Measurements from ENCODE around the gene KCNMA1.
A peak's percentile ranks its signal among the peaks of the same experiment; 100 is the strongest.

The KCNMA1 gene

DNA sequence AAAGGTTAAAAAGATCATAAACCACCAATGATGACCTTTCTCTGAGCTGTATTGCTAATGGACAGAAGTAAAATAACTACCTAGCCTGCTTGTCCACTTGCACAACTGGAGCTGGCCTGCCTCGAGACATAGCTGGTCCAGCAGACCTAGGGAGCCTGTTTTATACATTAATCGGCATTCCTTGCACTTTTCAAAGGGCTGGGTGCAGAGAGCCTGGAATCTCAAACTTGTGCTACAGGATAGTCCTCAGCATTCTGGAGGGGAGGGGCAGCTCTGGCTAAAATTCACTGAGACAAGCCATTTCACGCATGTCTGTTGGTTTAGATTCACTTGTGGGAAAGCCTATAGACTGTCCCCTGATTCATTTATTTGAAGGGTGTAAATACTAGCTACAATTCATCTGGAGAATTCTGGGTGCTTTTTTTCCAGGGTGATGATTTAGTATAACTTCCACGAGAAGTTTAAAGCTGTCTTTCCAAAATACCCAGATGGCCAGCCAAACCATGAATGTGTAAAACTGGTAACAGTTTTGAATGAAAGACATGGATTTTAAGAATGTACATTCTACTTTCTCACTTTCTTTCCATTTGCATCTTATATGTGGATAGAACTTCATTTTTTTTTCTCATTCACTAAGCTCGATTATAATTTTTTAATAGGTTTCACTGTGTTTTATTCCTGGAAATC, 389.4 kb downstream of the KCNMA1 start:
- H2AK5ac ChIP-seq (ENCODE audit: low read length, severe bottlenecking), result no peak overlapping the region
- peaks cover under 1% of the 10 kb centered on the region for H3K4me1 ChIP-seq (ENCODE audit: control insufficient read depth, insufficient read depth, low read depth, low read length)
- no peak overlapping the region for H4K91ac ChIP-seq (ENCODE audit: low read length)
- no peak overlapping the region for H2BK5ac ChIP-seq (ENCODE audit: low read depth, low read length, poor library complexity, severe bottlenecking)
- no peak overlapping the region for H3K4me2 ChIP-seq (ENCODE audit: low read length, poor library complexity, severe bottlenecking)
- no peak overlapping the region for H2BK15ac ChIP-seq (ENCODE audit: low read depth, poor library complexity, severe bottlenecking)
- no peak overlapping the region for H3K9ac ChIP-seq (ENCODE audit: low read length)
- H3K23ac ChIP-seq (ENCODE audit: low read length in 2 of 2), result no peak overlapping the region
- H3K14ac ChIP-seq (ENCODE audit: low read length in 2 of 2), result no peak overlapping the region
- H3K27me3 ChIP-seq (ENCODE audit: control insufficient read depth in 1 of 2, insufficient read depth in 1 of 2, low read length in 2 of 2), result no peaks in the 10 kb centered on the region
- H3K9me3 ChIP-seq (ENCODE audit: control insufficient read depth, low read length), result no peaks in the 10 kb centered on the region
- DNase-seq, result no peak
- H2BK12ac ChIP-seq (ENCODE audit: low read length in 2 of 2), result no peak overlapping the region
- no peak overlapping the region for H3K27ac ChIP-seq (ENCODE audit: low read length, poor library complexity, severe bottlenecking)
- no peak overlapping the region for H2AFZ ChIP-seq (ENCODE audit: low read depth, low read length)
- H3K36me3 ChIP-seq (ENCODE audit: control insufficient read depth in 1 of 2, insufficient read depth in 2 of 2, low read depth in 1 of 2, low read length in 2 of 2), result no peaks in the 10 kb centered on the region
- H4K8ac ChIP-seq (ENCODE audit: low read length), result no peak overlapping the region
- peak overlapping the region in 1 of 2 experiments; percentile 13 for H3K18ac ChIP-seq (ENCODE audit: low read depth in 1 of 2, low read length in 2 of 2)
- no peak overlapping the region for H3K4ac ChIP-seq (ENCODE audit: low read depth in 1 of 2, low read length in 2 of 2)
- no peak overlapping the region for H3K4me3 ChIP-seq (ENCODE audit: insufficient read depth in 1 of 2, low read depth in 1 of 2, low read length in 2 of 2)
- no peak overlapping the region for H2BK120ac ChIP-seq (ENCODE audit: low read depth, low read length)
- peaks cover 1% of the 10 kb centered on the region for H3K79me1 ChIP-seq (replicated peaks; ENCODE audit: low read length, poor library complexity, severe bottlenecking)
- 76% methylated on average over 3 of the region's 5 CpGs for WGBS

DNA sequence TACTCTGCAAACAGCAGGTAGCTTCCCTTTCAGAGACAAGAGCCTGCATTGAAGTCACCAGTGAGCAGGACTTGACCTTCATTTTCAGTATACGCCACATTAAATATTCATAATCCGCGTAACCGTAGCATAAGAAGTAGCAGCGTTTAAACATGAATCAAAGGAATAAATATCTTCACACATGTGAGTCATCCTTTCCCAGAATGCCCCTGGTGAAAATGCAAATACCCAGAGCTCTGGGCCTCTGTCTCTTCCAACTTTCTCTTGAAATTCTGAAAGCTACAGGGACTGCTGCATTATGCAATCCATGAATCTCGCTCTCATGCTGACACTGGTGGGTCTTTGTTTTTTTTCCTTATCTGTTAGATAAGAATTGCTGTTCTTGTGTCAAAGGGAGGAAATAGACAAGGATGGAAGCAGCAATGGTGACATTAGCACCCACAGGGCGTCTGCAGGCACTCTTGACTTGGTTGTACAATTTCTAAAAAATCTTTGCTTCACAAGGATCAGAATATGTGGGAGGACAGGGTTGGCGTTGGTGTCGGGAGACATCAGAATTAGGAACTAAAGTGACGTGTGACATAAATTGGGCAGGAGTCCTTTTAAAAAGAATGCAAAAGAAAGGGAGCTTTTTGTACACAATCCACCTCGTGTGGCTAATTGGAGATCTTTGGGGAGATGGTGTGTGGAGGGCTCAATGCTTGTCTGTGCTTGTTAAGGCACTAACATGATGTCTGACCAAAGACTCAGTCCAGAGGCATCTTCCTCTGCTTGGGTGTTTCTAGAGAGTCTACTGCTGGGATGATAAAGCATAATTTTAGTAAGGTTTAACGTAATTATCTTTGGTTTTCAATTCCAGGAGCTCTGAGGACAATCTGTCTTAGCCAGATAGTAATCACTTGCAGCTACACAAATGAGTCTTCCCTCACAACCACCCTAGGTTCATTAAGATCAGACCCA, 390.3 kb downstream of the KCNMA1 start:
- Histone ChIP-seq H3K4me1 (ENCODE audit: control insufficient read depth, insufficient read depth, low read depth, low read length) (peaks cover 4% of the 10 kb centered on the region), H3K23ac (ENCODE audit: low read length in 2 of 2) (no peak overlapping the region), H4K91ac (ENCODE audit: low read length) (no peak overlapping the region), H2BK15ac (ENCODE audit: low read depth, poor library complexity, severe bottlenecking) (no peak overlapping the region), H3K14ac (ENCODE audit: low read length in 2 of 2) (no peak overlapping the region), H3K79me1 (replicated peaks; ENCODE audit: low read length, poor library complexity, severe bottlenecking) (peaks cover 1% of the 10 kb centered on the region), H3K18ac (ENCODE audit: low read depth in 1 of 2, low read length in 2 of 2) (peak overlapping the region; percentile 11 to 25), H3K9ac (ENCODE audit: low read length) (peak overlapping the region; percentile 39), H3K4me2 (ENCODE audit: low read length, poor library complexity, severe bottlenecking) (no peak overlapping the region), H2BK120ac (ENCODE audit: low read depth, low read length) (no peak overlapping the region), H2BK12ac (ENCODE audit: low read length in 2 of 2) (peak overlapping the region in 1 of 2 experiments; percentile 38), H3K36me3 (ENCODE audit: control insufficient read depth in 1 of 2, insufficient read depth in 2 of 2, low read depth in 1 of 2, low read length in 2 of 2) (no peaks in the 10 kb centered on the region), H3K4me3 (ENCODE audit: insufficient read depth in 1 of 2, low read depth in 1 of 2, low read length in 2 of 2) (peak overlapping the region in 1 of 2 experiments; percentile 52), H2AK5ac (ENCODE audit: low read length, severe bottlenecking) (no peak overlapping the region), H2BK5ac (ENCODE audit: low read depth, low read length, poor library complexity, severe bottlenecking) (no peak overlapping the region), H2AFZ (ENCODE audit: low read depth, low read length) (no peak overlapping the region), H4K8ac (ENCODE audit: low read length) (peak overlapping the region; percentile 3), H3K27ac (ENCODE audit: low read length, poor library complexity, severe bottlenecking) (no peak overlapping the region), H3K9me3 (ENCODE audit: control insufficient read depth, low read length) (no peaks in the 10 kb centered on the region), H3K4ac (ENCODE audit: low read depth in 1 of 2, low read length in 2 of 2) (no peak overlapping the region), H3K27me3 (ENCODE audit: control insufficient read depth in 1 of 2, insufficient read depth in 1 of 2, low read length in 2 of 2) (no peaks in the 10 kb centered on the region)
- 74% methylated on average over 12 of the region's 12 CpGs for WGBS
- peak; percentile 70 for DNase-seq

DNA sequence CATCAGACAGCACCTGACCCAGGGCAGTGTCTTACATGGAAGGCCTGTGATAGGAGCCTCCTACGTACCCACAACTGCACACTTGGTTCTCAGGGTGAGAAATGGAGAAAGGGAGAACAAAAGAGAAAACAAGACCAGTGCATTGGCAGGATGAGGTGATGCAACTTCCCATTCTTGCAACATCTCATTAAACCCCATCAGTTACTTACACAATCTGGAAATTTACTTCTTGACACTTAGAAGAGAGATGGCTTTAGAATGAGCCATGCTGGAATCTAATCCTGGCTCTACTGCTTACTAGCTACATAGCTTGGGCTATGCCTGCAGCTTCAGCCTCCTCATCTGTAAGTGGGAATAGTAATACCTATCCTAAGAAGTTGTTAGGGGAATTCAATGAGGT, 391.7 kb downstream of the KCNMA1 start:
- Histone ChIP-seq H2BK5ac (ENCODE audit: low read depth, low read length, poor library complexity, severe bottlenecking) (no peak overlapping the region), H2BK12ac (ENCODE audit: low read length in 2 of 2) (peak overlapping the region in 1 of 2 experiments; percentile 76), H4K91ac (ENCODE audit: low read length) (no peak overlapping the region), H2BK15ac (ENCODE audit: low read depth, poor library complexity, severe bottlenecking) (no peak overlapping the region), H4K8ac (ENCODE audit: low read length) (no peak overlapping the region), H3K9me3 (ENCODE audit: control insufficient read depth, low read length) (no peaks in the 10 kb centered on the region), H3K23ac (ENCODE audit: low read length in 2 of 2) (no peak overlapping the region), H2BK120ac (ENCODE audit: low read depth, low read length) (peak overlapping the region; percentile 42), H3K4me3 (ENCODE audit: insufficient read depth in 1 of 2, low read depth in 1 of 2, low read length in 2 of 2) (no peak overlapping the region), H3K27me3 (ENCODE audit: control insufficient read depth in 1 of 2, insufficient read depth in 1 of 2, low read length in 2 of 2) (no peaks in the 10 kb centered on the region), H3K4me2 (ENCODE audit: low read length, poor library complexity, severe bottlenecking) (no peak overlapping the region), H3K4me1 (ENCODE audit: control insufficient read depth, insufficient read depth, low read depth, low read length) (peaks cover 4% of the 10 kb centered on the region), H3K14ac (ENCODE audit: low read length in 2 of 2) (no peak overlapping the region), H3K4ac (ENCODE audit: low read depth in 1 of 2, low read length in 2 of 2) (no peak overlapping the region), H3K36me3 (ENCODE audit: control insufficient read depth in 1 of 2, insufficient read depth in 2 of 2, low read depth in 1 of 2, low read length in 2 of 2) (no peaks in the 10 kb centered on the region), H2AFZ (ENCODE audit: low read depth, low read length) (no peak overlapping the region), H2AK5ac (ENCODE audit: low read length, severe bottlenecking) (no peak overlapping the region), H3K9ac (ENCODE audit: low read length) (no peak overlapping the region), H3K79me1 (replicated peaks; ENCODE audit: low read length, poor library complexity, severe bottlenecking) (peaks cover 1% of the 10 kb centered on the region), H3K18ac (ENCODE audit: low read depth in 1 of 2, low read length in 2 of 2) (peak overlapping the region in 1 of 2 experiments; percentile 23), H3K27ac (ENCODE audit: low read length, poor library complexity, severe bottlenecking) (no peak overlapping the region)
- WGBS, result 100% methylated on average over 1 of the region's 1 CpG
- DNase-seq, result peak; percentile 76

DNA sequence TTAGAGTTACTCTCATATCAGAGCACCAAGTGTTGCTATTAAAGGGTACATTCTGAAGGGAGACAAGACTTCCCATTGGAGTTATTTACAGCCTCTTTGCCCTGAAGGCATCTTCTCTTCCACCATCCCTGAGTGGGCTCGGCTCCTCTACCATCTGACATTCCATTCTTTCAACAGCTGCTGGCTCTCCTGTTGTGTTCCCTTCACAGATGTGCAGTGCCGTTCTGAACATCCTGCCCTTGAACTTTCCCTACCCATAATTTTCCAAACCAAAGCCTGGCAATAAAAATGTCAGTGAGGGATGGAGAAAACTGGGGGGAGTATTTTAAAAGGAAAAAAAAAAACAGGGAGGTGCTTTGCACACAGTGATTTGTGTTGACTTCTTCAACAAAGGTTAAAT, 392.9 kb downstream of the KCNMA1 start:
- H2BK120ac ChIP-seq (ENCODE audit: low read depth, low read length), result no peak overlapping the region
- H4K91ac ChIP-seq (ENCODE audit: low read length), result no peak overlapping the region
- no peak overlapping the region for H3K14ac ChIP-seq (ENCODE audit: low read length in 2 of 2)
- no peak overlapping the region for H3K4me3 ChIP-seq (ENCODE audit: insufficient read depth in 1 of 2, low read depth in 1 of 2, low read length in 2 of 2)
- no peak overlapping the region for H3K9ac ChIP-seq (ENCODE audit: low read length)
- H3K4ac ChIP-seq (ENCODE audit: low read depth in 1 of 2, low read length in 2 of 2), result peak overlapping the region in 1 of 2 experiments; percentile 9
- no peak overlapping the region for H3K27ac ChIP-seq (ENCODE audit: low read length, poor library complexity, severe bottlenecking)
- no peak overlapping the region for H2BK5ac ChIP-seq (ENCODE audit: low read depth, low read length, poor library complexity, severe bottlenecking)
- no peak overlapping the region for H2AK5ac ChIP-seq (ENCODE audit: low read length, severe bottlenecking)
- no peak overlapping the region for H2AFZ ChIP-seq (ENCODE audit: low read depth, low read length)
- no peaks in the 10 kb centered on the region for H3K36me3 ChIP-seq (ENCODE audit: control insufficient read depth in 1 of 2, insufficient read depth in 2 of 2, low read depth in 1 of 2, low read length in 2 of 2)
- DNase-seq, result no peak
- no peak overlapping the region for H3K23ac ChIP-seq (ENCODE audit: low read length in 2 of 2)
- H3K9me3 ChIP-seq (ENCODE audit: control insufficient read depth, low read length), result no peaks in the 10 kb centered on the region
- WGBS, result 0% methylated on average over 1 of the region's 2 CpGs
- peak overlapping the region in 1 of 2 experiments; percentile 4 for H3K18ac ChIP-seq (ENCODE audit: low read depth in 1 of 2, low read length in 2 of 2)
- H3K27me3 ChIP-seq (ENCODE audit: control insufficient read depth in 1 of 2, insufficient read depth in 1 of 2, low read length in 2 of 2), result no peaks in the 10 kb centered on the region
- peak overlapping the region; percentile 2 for H2BK15ac ChIP-seq (ENCODE audit: low read depth, poor library complexity, severe bottlenecking)
- H3K4me1 ChIP-seq (ENCODE audit: control insufficient read depth, insufficient read depth, low read depth, low read length), result peaks cover 4% of the 10 kb centered on the region
- peak overlapping the region in 1 of 2 experiments; percentile 38 for H2BK12ac ChIP-seq (ENCODE audit: low read length in 2 of 2)
- H3K4me2 ChIP-seq (ENCODE audit: low read length, poor library complexity, severe bottlenecking), result no peak overlapping the region
- H3K79me1 ChIP-seq (replicated peaks; ENCODE audit: low read length, poor library complexity, severe bottlenecking), result peaks cover 1% of the 10 kb centered on the region
- H4K8ac ChIP-seq (ENCODE audit: low read length), result no peak overlapping the region

Measured in mesenchymal stem cell (in vitro differentiated cells and primary cell).